ENCODE measurements around the gene ZNF440. TPM values are rescaled to one million over a fixed set of nuclear protein-coding genes. Genes with fewer than 3 reads are reported as not detected.
A peak's percentile ranks its signal among the peaks of the same experiment; 100 is the strongest.
"Not testable (repeated sequence)": the region's sequence is repeated elsewhere in the genome, so short reads cannot be mapped to it uniquely, and the experiment has no call there.

The ZNF440 gene
- total RNA-seq, 2 experiments from 2014 or later: 16.5 to 17.5 TPM

GRCh38 chr19:11847615-11848014 is 33.5 kb downstream of the ZNF440 start:
- ATAC-seq (ENCODE audit: low read depth); DNase-seq; H3K9me3 Mint-ChIP-seq; H3K27me3 Mint-ChIP-seq: not testable (repeated sequence)
- POLR2A ChIA-PET: interaction anchor here (1.4 to 2.8 kb wide), 3 partner anchors 33 to 50 kb away, joined by 3 to 13 read pairs (median 8); partner anchors contain the start of genes ZNF440 and ZNF491
- peaks cover 26% of the 10 kb centered on the region for H3K36me3 Mint-ChIP-seq
- H3K4me1 Mint-ChIP-seq: peaks cover 11% of the 10 kb centered on the region
- peak overlapping the region; percentile 90 for H3K4me3 Mint-ChIP-seq
- peak overlapping the region; percentile 15 for H3K27ac Mint-ChIP-seq

GRCh38 chr19:11848200-11848593 is 34.1 kb downstream of the ZNF440 start:
- Mint-ChIP-seq H3K9me3 (peaks cover 5% of the 10 kb centered on the region), H3K27me3 (no peaks in the 10 kb centered on the region), H3K4me3 (peak overlapping the region; percentile 90), H3K27ac (peak overlapping the region; percentile 89), H3K4me1 (peaks cover 11% of the 10 kb centered on the region), H3K36me3 (peaks cover 29% of the 10 kb centered on the region)
- ATAC-seq (ENCODE audit: low read depth): no peak
- DNase-seq: no peak
- POLR2A ChIA-PET: interaction anchor here (0.6 to 2.8 kb wide), 4 partner anchors 34 to 140 kb away, joined by 3 to 13 read pairs (median 6); partner anchors contain the start of genes ZNF440, ZNF491 and ZNF700

DNA sequence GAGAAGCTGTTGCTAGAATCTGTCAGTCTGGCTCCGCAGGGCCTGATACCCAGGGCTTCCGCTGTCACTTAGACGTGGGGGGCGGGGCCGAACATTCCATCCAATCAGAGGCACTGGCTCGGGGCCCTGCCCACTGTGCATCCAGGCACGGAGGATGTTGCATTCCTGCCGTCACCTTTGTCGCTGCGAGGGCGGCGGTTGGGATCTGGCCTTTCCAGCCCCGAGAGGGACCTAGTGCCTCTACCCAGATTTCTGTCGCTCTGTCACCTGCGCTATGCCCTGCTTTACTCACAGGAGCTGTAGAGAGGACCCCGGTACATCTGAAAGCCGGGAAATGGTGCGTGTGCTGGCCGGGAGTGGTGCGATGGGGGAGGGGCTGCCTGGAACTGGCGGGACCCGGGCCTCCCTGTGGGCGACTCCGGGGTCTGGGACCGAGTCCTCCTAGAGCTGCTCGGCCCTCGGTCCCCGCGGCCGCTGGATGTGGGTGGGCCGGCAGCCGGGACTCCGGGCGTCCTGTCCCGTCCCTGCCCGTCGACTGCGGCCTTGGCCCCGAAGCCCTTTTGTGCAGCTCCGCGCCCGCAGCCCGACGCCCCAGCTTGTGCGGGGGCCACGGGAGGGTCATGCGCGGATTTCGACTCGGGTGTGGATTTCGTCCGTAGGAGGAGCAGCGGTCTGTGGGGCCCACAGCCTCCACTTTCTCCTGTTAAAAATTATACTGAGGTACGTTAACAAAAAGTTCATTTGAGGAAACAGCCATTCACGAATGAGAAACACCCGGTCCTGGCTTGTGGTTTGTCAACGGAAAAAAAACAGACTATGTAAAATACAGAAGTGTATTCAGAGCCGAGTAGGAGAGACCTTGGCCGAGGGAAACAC is 34.8 kb downstream of the ZNF440 start, which contains the start of gene ZNF439:
Gene ZNF439, plus strand, starts transcription at position 133 of the 876 bp plus-strand sequence. Its CDS starts 142 bp downstream, at position 275.
- peak; percentile 91 for DNase-seq
- peaks cover 11% of the 10 kb centered on the region for H3K4me1 Mint-ChIP-seq
- H3K4me3 Mint-ChIP-seq: peak within 1 kb of the TSS; percentile 90
- peak within 1 kb of the TSS; percentile 89 for H3K27ac Mint-ChIP-seq
- no peaks in the 10 kb centered on the region for H3K27me3 Mint-ChIP-seq
- POLR2A ChIA-PET: interaction anchor here (0.6 to 2.8 kb wide), 6 partner anchors 9 to 691 kb away, joined by 3 to 13 read pairs (median 4); partner anchors contain the start of genes ZNF440, ZNF491 and ZNF700
- ATAC-seq (ENCODE audit: low read depth): peak; percentile 99
- peaks cover 2% of the 10 kb centered on the region for H3K9me3 Mint-ChIP-seq
- H3K36me3 Mint-ChIP-seq: peaks cover 33% of the 10 kb centered on the region

DNA sequence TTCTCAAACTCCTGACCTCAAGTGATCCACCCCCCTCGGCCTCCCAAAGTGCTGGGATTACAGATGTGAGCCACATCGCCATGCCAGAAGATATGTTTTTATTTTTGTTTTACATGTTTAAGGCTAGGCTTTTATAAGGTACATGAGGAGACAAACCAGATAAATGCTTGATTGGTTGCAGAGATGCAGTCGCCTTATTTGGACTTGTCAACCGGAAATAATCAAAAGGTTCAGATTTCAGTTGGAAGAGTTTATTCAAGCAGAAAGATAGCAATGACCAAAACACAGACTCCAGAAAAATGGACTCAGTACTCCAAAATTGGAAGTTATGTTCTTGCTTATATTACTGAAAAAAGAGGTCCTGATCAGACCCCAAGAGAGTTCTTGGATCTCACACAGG is 36.2 kb downstream of the ZNF440 start:
- H3K9me3 Mint-ChIP-seq; ATAC-seq (ENCODE audit: low read depth); DNase-seq; H3K4me3 Mint-ChIP-seq; H3K27me3 Mint-ChIP-seq; H3K27ac Mint-ChIP-seq: not testable (repeated sequence)
- POLR2A ChIA-PET: interaction anchor here (2.8 kb wide), 1 partner anchor 36 kb away, joined by 13 read pairs; the partner anchor contains the start of gene ZNF440
- peaks cover 42% of the 10 kb centered on the region for H3K36me3 Mint-ChIP-seq
- H3K4me1 Mint-ChIP-seq: peaks cover 11% of the 10 kb centered on the region

DNA sequence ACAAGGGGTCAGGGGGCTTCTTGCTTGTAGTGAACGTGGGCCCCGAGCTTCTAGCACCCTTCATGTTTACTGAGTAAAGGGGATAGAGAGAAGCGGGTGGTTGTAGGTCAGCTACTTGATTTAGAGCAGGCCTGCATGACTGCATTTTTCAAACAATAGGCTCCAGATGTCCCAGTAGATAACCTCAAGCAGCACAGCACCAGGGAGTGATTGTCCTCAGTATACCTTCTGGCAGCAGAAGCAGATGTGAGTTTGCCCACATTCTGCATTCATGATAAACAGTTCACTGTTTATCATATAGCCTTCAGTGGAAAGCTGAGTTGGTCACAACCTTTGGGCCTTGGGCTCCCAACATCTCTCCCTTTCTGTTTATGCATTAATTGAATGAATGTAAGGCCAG is 39.3 kb downstream of the ZNF440 start:
- POLR2A ChIA-PET: no interaction called here
- H3K27me3 Mint-ChIP-seq: no peaks in the 10 kb centered on the region
- DNase-seq (no peak), ATAC-seq (ENCODE audit: low read depth) (no peak)
- no peak overlapping the region for H3K4me3 Mint-ChIP-seq
- H3K4me1 Mint-ChIP-seq: peaks cover 7% of the 10 kb centered on the region
- H3K27ac Mint-ChIP-seq: no peak overlapping the region
- H3K36me3 Mint-ChIP-seq: peaks cover 68% of the 10 kb centered on the region
- H3K9me3 Mint-ChIP-seq: peaks cover 29% of the 10 kb centered on the region

- Mint-ChIP-seq H3K9me3 (peaks cover 40% of the 10 kb centered on the region), H3K27ac (no peak overlapping the region), H3K36me3 (peaks cover 53% of the 10 kb centered on the region), H3K4me1 (no peaks in the 10 kb centered on the region), H3K4me3 (no peak overlapping the region), H3K27me3 (no peaks in the 10 kb centered on the region)
- ATAC-seq (ENCODE audit: low read depth): no peak
- no peak for DNase-seq
- POLR2A ChIA-PET: interaction anchor here (0.6 kb wide), 1 partner anchor 619 kb away, joined by 6 read pairs; no protein-coding TSS in a partner anchor
These were observed 42.6 kb downstream of the ZNF440 start for GRCh38 chr19:11856596-11857250.

DNA sequence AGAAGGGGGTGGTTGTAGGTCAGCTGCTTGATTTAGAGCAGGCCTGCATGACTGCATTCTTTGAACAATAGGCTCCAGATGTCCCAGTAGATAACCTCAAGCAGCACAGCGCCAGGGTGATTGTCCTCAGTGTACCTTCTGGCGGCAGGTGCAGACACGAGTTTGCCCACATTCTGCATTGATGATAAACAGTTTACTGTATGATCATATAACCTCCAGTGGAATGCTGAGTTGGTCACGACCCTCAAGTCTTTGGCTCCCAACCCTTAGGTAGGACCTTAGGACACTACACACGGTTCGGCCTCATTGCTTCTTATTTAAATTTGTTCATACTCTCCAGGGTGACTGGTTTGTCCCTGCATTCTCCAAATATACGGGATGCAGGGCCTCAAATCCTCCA is 46.6 kb downstream of the ZNF440 start:
- Mint-ChIP-seq H3K9me3 (peaks cover 46% of the 10 kb centered on the region), H3K27ac (no peak overlapping the region), H3K4me1 (no peaks in the 10 kb centered on the region), H3K4me3 (no peak overlapping the region), H3K27me3 (no peaks in the 10 kb centered on the region), H3K36me3 (peaks cover 61% of the 10 kb centered on the region)
- POLR2A ChIA-PET: no interaction called here
- ATAC-seq (ENCODE audit: low read depth): no peak
- DNase-seq: no peak

DNA sequence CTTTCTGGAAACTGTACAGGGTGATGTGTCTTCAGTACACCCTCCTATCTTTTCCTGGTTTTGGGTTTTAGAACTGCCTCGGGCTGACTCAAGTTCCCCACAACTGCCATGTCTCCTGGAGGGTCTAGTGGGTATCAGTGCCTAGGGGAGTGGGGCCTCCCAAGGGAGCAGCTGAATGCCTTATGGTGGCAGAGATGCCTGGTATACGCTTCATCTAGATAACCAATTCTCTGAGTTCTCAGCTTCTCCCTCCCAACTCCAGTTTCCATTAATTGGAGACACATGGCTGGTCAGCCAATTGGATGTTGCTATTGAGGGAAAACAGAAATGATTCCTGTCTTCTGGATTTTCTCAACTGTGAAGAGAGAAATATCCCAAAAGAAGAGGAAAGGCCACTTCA is 47.2 kb downstream of the ZNF440 start:
- peaks cover 61% of the 10 kb centered on the region for H3K36me3 Mint-ChIP-seq
- POLR2A ChIA-PET: no interaction called here
- no peak overlapping the region for H3K27ac Mint-ChIP-seq
- peaks cover 46% of the 10 kb centered on the region for H3K9me3 Mint-ChIP-seq
- H3K4me3 Mint-ChIP-seq: no peak overlapping the region
- H3K27me3 Mint-ChIP-seq: no peaks in the 10 kb centered on the region
- H3K4me1 Mint-ChIP-seq: no peaks in the 10 kb centered on the region
- no peak for DNase-seq
- ATAC-seq (ENCODE audit: low read depth): no peak

GRCh38 chr19:11867766-11868165 is 53.7 kb downstream of the ZNF440 start:
- H3K4me3 Mint-ChIP-seq; DNase-seq; H3K4me1 Mint-ChIP-seq; H3K27ac Mint-ChIP-seq; POLR2A ChIA-PET; H3K27me3 Mint-ChIP-seq; ATAC-seq (ENCODE audit: low read depth): not testable (repeated sequence)
- Mint-ChIP-seq H3K36me3 (peaks cover 63% of the 10 kb centered on the region), H3K9me3 (peaks cover 51% of the 10 kb centered on the region)

DNA sequence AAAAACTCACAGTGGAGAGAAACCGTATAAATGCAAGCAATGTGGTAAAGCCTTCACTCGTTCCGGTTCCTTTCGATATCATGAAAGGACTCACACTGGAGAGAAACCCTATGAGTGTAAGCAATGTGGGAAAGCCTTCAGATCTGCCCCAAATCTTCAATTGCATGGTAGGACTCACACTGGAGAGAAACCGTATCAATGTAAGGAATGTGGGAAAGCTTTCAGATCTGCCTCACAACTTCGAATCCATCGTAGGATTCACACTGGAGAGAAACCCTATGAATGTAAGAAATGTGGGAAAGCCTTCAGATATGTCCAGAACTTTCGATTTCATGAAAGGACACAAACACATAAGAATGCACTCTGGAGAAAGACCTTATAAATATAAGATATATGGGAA is 54.1 kb downstream of the ZNF440 start:
- Mint-ChIP-seq H3K4me1 (no peaks in the 10 kb centered on the region), H3K27me3 (no peaks in the 10 kb centered on the region), H3K4me3 (no peak overlapping the region), H3K9me3 (peaks cover 49% of the 10 kb centered on the region), H3K27ac (no peak overlapping the region), H3K36me3 (peaks cover 61% of the 10 kb centered on the region)
- no peak for DNase-seq
- ATAC-seq (ENCODE audit: low read depth): no peak
- POLR2A ChIA-PET: no interaction called here

GRCh38 chr19:11872624-11873023 is 58.6 kb downstream of the ZNF440 start:
- DNase-seq (no peak), ATAC-seq (ENCODE audit: low read depth) (no peak)
- H3K36me3 Mint-ChIP-seq: peaks cover 20% of the 10 kb centered on the region
- no peaks in the 10 kb centered on the region for H3K4me1 Mint-ChIP-seq
- H3K27me3 Mint-ChIP-seq: no peaks in the 10 kb centered on the region
- H3K4me3 Mint-ChIP-seq: no peak overlapping the region
- no peak overlapping the region for H3K27ac Mint-ChIP-seq
- peaks cover 32% of the 10 kb centered on the region for H3K9me3 Mint-ChIP-seq
- POLR2A ChIA-PET: no interaction called here

DNA sequence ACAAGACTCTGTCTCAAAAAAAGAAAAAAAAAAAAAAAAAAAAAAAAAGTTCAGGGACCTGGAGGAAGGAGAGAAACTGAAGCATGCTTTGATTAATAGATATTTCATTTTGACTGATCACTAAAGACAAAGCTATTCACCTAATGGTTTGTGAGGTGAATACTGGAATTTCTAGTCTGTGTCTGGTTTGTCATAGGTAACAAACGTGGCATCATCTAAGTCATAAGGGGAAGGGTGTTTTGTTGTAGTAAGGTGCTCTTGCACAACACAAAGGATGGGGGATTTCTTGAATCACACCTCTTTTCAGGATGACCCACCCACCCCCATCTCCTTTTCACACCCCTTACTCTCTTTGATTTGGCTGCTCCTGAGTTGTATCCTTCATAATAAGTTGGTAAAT is 59.7 kb downstream of the ZNF440 start:
- no peak for ATAC-seq (ENCODE audit: low read depth)
- POLR2A ChIA-PET: no interaction called here
- Mint-ChIP-seq H3K4me3 (no peak overlapping the region), H3K36me3 (peaks cover 9% of the 10 kb centered on the region), H3K27ac (no peak overlapping the region), H3K9me3 (peaks cover 21% of the 10 kb centered on the region), H3K27me3 (no peaks in the 10 kb centered on the region), H3K4me1 (no peaks in the 10 kb centered on the region)
- no peak for DNase-seq

- not testable (repeated sequence) for H3K27ac Mint-ChIP-seq, H3K9me3 Mint-ChIP-seq, H3K27me3 Mint-ChIP-seq, H3K4me3 Mint-ChIP-seq, H3K36me3 Mint-ChIP-seq, H3K4me1 Mint-ChIP-seq
- ATAC-seq (ENCODE audit: low read depth) (peak; percentile 67), DNase-seq (peak; percentile 63)
- POLR2A ChIA-PET: interaction anchor here (1.3 kb wide), 1 partner anchor 109 kb away, joined by 4 read pairs; no protein-coding TSS in a partner anchor
These were observed 65.7 kb downstream of the ZNF440 start for GRCh38 chr19:11879687-11880266.

Measured in activated naive CD8-positive, alpha-beta T cell treated with anti-CD3 and anti-CD28 coated beads, Interleukin-2, amount 10 ng/mL, durations not matched to agents 7 days and 5 days (primary cell).